ENCODE data around the gene OSGIN1. TPM values are rescaled to one million over a fixed set of nuclear protein-coding genes. Genes with fewer than 3 reads are reported as not detected.

OSGIN1 gene, protein sequence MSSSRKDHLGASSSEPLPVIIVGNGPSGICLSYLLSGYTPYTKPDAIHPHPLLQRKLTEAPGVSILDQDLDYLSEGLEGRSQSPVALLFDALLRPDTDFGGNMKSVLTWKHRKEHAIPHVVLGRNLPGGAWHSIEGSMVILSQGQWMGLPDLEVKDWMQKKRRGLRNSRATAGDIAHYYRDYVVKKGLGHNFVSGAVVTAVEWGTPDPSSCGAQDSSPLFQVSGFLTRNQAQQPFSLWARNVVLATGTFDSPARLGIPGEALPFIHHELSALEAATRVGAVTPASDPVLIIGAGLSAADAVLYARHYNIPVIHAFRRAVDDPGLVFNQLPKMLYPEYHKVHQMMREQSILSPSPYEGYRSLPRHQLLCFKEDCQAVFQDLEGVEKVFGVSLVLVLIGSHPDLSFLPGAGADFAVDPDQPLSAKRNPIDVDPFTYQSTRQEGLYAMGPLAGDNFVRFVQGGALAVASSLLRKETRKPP
- under 1 TPM; 0.24 to 0.26 TPM for total RNA-seq

DNA sequence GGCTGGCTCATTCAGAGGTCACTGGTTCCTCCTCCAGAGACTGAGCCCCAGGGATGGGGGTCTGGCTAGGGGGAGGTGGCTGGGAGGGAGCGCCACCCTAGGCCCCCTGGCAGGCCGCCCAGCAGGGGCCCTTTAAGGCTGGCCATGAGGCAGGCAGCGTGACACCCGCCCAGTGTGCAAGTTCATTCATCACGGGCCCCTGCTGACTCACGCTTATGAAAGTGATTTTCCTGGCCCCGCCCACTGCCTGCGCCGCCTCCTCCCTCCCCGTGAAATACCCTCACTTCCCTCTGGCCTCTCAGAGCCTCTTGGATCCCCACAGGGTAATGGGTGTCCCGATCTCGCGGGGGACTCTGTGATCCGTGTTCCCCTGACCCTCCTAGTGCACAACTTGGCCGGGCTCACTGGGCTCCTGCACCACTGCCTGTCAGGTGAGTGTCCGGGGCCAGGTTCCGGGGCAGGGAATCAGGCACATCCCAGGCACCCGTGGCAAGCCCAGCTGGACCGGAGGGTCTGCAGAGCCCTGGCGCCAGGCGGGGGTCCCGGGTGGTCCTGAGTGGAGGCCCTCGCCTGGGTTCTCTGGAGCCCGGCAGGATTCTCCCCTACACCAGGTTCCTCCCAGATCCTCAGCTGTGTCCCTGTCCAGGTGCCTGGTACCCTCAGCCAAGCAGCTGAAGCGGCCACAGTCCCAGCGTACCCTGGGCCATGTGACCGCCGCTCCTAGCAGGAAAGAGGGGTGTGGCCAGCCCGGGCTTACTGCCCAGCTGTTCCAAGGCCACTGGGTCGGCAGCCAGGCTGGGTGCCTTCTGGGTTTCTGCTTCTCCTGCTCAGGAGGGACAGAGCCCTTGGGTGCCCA, at the start of gene OSGIN1:
Gene OSGIN1 (plus strand): TSS at position 301 of the 856 bp plus-strand sequence. CDS start 4,432 bp downstream, outside the sequence.
- Mint-ChIP-seq H3K27me3 (ENCODE audit: low read depth) (peaks cover 5% of the 10 kb centered on the region), H3K36me3 (ENCODE audit: low read depth) (no peaks in the 10 kb centered on the region), H3K4me3 (peak within 1 kb of the TSS; percentile 48), H3K27ac (no peak within 1 kb of the TSS), H3K4me1 (ENCODE audit: low read depth) (peaks cover 11% of the 10 kb centered on the region), H3K9me3 (ENCODE audit: insufficient read depth) (no peaks in the 10 kb centered on the region)
- peak; percentile 84 for ATAC-seq
- peak; percentile 78 for DNase-seq
- POLR2A ChIA-PET, result interaction anchor here (1.4 kb wide), 1 partner anchor 164 kb away, joined by 3 read pairs; the partner anchor contains the start of gene MBTPS1
- CTCF ChIA-PET, result interaction anchor here (0.7 to 2.2 kb wide), 16 partner anchors 9 to 234 kb away, joined by 3 to 13 read pairs (median 4); partner anchors contain the start of genes MBTPS1 and TAF1C

DNA sequence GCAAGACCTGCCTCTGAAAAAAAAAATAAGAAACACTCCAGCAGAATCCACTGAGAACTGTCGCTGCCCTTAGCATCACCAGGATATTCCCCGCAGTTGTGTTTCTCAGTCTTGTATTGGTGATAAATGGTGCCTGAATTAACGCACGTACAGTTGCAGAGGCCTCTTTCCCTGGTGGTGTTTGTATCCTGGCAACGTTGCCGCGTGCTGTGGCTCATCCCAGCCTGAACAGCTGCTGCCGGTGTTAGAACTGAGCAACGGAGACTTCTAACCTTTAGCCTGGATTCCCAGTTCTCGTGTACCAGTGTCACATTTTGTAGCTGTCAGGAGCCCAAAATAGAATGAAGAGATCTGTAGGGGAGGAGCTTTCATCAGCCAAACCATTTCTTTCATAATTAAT, 49.3 kb upstream of the OSGIN1 start:
- peaks cover 17% of the 10 kb centered on the region for H3K4me1 Mint-ChIP-seq (ENCODE audit: low read depth)
- POLR2A ChIA-PET, result no interaction called here

DNA sequence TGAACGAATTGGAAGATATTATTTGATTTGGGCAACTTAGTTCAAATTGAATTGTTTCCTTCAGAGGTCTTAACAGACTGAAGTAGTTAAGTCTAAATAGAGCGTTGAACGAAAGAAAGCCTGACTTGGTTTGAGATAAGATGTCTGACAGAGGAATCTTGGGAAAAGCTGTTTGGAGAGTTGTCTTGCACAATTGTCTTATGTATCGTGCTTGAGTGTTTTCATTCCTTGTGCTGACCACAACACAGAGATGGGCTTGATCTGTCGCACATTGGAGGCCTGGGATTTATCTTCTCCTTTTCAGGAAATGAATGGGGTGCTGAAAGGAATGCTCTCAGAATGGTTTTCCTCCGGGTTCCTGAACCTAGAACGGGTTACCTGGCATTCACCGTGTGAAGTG, 46.4 kb upstream of the OSGIN1 start:
- peaks cover 4% of the 10 kb centered on the region for H3K4me1 Mint-ChIP-seq (ENCODE audit: low read depth)
- peaks cover 4% of the 10 kb centered on the region for H3K36me3 Mint-ChIP-seq (ENCODE audit: low read depth)
- no peak for DNase-seq
- H3K9me3 Mint-ChIP-seq (ENCODE audit: insufficient read depth), result no peaks in the 10 kb centered on the region
- no peak overlapping the region for H3K4me3 Mint-ChIP-seq
- ChIA-PET CTCF (no interaction called here), POLR2A (no interaction called here)
- no peak for ATAC-seq
- no peak overlapping the region for H3K27ac Mint-ChIP-seq
- H3K27me3 Mint-ChIP-seq (ENCODE audit: low read depth), result no peaks in the 10 kb centered on the region

More for the DNA sequence above, 49.3 kb upstream of the OSGIN1 start:
- DNase-seq (no peak), ATAC-seq (no peak)
- Mint-ChIP-seq H3K27me3 (ENCODE audit: low read depth) (no peaks in the 10 kb centered on the region), H3K9me3 (ENCODE audit: insufficient read depth) (no peaks in the 10 kb centered on the region), H3K27ac (no peak overlapping the region), H3K36me3 (ENCODE audit: low read depth) (peaks cover 4% of the 10 kb centered on the region), H3K4me3 (no peak overlapping the region)
- CTCF ChIA-PET, result no interaction called here

DNA sequence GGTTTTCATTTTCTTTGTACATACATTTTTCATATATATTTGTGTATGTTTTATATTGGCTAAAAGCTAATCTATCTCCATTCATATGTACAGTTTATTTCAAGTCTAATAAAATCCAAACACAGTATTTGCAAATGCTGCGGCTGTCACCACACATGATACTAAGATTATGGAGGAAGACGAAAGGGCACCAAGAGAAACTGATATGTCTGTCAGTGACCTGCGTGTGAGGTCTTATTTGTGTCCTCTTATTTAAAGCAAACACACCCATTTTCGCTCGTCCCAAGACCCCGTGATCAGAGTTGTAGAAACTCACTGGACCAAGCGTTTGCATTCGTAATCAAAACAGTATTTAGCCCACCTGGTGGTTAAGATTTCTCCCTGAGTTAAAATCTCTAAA, 45.9 kb upstream of the OSGIN1 start:
- ChIA-PET CTCF (no interaction called here), POLR2A (no interaction called here)
- no peaks in the 10 kb centered on the region for H3K27me3 Mint-ChIP-seq (ENCODE audit: low read depth)
- H3K4me1 Mint-ChIP-seq (ENCODE audit: low read depth), result peaks cover 4% of the 10 kb centered on the region
- H3K4me3 Mint-ChIP-seq, result no peak overlapping the region
- DNase-seq, result no peak
- H3K9me3 Mint-ChIP-seq (ENCODE audit: insufficient read depth), result no peaks in the 10 kb centered on the region
- ATAC-seq, result no peak
- no peak overlapping the region for H3K27ac Mint-ChIP-seq
- peaks cover 4% of the 10 kb centered on the region for H3K36me3 Mint-ChIP-seq (ENCODE audit: low read depth)

DNA sequence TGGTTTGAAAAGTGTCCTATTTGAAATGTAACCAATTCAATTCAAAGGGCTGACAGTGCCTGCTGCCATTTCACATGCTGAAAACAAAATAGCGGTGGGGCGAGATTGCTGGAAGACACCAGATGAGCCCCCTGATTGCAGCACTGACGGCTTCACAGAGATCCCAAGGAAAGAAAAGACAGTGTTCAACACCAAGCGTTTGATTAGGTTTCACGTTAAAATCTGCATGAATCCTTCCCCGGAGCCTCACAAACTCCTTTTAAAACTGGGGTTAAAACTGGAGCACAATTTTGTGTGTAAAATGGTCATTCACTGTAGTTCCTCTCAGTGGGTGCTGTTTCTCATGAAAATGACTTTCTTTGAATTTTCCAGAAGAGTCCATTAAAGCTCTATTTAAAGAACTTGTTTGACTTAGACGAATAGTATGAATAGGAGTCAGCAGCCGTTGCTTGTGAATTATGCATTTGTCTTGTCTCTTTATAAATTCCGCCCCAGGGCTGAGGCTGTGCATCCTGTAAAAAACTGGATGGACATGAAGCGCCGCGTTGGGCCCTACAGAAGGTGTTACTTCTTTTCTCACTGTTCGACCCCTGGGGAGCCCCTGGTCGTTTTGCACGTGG, 45.3 kb upstream of the OSGIN1 start:
- ATAC-seq (no peak), DNase-seq (no peak)
- Mint-ChIP-seq H3K9me3 (ENCODE audit: insufficient read depth) (no peaks in the 10 kb centered on the region), H3K4me1 (ENCODE audit: low read depth) (peaks cover 1% of the 10 kb centered on the region), H3K27ac (no peak overlapping the region), H3K27me3 (ENCODE audit: low read depth) (no peaks in the 10 kb centered on the region), H3K36me3 (ENCODE audit: low read depth) (peaks cover 4% of the 10 kb centered on the region), H3K4me3 (no peak overlapping the region)
- ChIA-PET POLR2A (no interaction called here), CTCF (no interaction called here)

DNA sequence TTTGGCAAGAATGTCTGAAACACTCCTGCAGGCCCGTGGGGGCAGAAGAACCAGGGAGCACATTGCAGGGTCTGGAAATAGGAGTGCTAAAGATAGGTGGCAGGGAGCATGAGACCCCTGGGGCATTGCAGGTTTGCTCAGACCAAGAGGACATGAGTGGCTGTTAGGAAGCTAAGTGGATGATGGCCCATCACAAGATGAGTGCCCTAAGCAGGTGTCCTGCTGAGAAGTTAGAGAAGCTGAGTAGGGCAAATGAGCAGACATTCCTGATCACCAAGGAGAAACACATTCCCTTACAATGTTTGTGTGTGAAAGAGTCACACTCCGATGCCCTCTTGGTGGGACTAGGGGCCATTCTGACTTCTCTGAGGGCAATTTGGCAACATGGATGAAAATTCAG, 44.2 kb upstream of the OSGIN1 start:
- Mint-ChIP-seq H3K4me1 (ENCODE audit: low read depth) (no peaks in the 10 kb centered on the region), H3K36me3 (ENCODE audit: low read depth) (peaks cover 9% of the 10 kb centered on the region), H3K27me3 (ENCODE audit: low read depth) (no peaks in the 10 kb centered on the region), H3K9me3 (ENCODE audit: insufficient read depth) (no peaks in the 10 kb centered on the region), H3K4me3 (no peak overlapping the region), H3K27ac (no peak overlapping the region)
- no peak for ATAC-seq
- no peak for DNase-seq
- POLR2A ChIA-PET, result no interaction called here
- CTCF ChIA-PET, result no interaction called here

DNA sequence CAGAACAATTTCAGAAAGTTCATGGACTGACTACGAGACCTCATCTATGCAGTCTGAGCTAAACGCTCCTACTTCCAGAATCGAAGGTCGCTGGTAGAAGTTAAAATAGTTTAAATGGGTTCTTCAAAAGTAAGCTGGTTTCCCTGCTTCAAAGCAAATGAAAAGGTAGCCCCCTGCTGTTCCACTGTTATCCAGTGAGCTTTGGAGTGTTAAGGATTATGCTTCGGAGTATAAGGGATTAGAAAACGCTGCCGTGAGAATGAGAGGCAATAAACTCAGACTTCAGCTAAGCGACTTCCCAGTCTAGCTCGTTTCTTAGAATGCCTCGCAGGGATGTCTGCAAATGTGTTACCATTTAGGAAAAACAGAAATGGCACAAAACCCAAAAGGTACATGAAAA, 41.8 kb upstream of the OSGIN1 start:
- H3K36me3 Mint-ChIP-seq (ENCODE audit: low read depth), result peaks cover 16% of the 10 kb centered on the region
- ChIA-PET POLR2A (no interaction called here), CTCF (interaction anchor here (1.0 to 2.3 kb wide), 3 partner anchors 12 to 595 kb away, joined by 3 to 8 read pairs (median 3); partner anchors contain the start of gene MLYCD)
- no peaks in the 10 kb centered on the region for H3K27me3 Mint-ChIP-seq (ENCODE audit: low read depth)
- H3K9me3 Mint-ChIP-seq (ENCODE audit: insufficient read depth), result no peaks in the 10 kb centered on the region
- no peak overlapping the region for H3K27ac Mint-ChIP-seq
- H3K4me1 Mint-ChIP-seq (ENCODE audit: low read depth), result no peaks in the 10 kb centered on the region
- H3K4me3 Mint-ChIP-seq, result no peak overlapping the region
- no peak for ATAC-seq
- no peak for DNase-seq

DNA sequence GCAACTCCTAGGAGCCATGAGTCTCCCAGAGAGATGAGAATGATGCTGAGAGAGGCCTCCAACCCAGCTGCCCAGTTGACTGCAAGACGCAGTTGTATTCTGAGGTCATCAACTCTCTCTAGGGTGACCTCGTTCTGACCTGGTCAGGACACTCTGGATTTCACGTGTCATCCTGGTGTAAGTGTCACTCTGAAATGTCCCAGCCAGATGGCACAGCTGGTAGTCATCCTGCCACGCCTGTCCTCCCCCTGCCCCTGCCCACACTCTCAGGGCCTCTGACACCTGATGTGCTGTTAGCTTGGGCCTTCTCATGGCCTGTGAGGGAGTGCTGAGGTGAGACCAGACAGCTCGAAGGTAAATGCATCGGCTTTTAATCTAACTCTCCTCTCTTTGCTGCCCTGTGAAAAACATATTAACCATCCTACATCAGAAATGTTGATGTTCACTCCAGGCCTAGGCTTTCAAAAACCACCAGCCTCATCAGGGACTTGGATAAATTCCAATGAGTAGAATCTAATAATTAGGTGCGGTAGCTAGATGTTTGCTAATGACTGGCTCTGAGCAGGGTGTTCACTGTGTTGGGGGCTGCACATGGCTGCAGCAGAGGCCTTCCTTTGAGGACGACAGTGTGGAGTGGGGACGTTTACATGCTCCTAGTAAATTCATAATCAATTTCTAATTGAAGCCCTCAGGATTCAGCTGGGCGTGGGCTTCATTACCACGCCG, 40.4 kb upstream of the OSGIN1 start:
- H3K27ac Mint-ChIP-seq, result no peak overlapping the region
- ChIA-PET CTCF (interaction anchor here (1.1 kb wide), 1 partner anchor 15 kb away, joined by 3 read pairs; no protein-coding TSS in a partner anchor), POLR2A (no interaction called here)
- no peaks in the 10 kb centered on the region for H3K4me1 Mint-ChIP-seq (ENCODE audit: low read depth)
- DNase-seq (no peak), ATAC-seq (no peak)
- peaks cover 22% of the 10 kb centered on the region for H3K36me3 Mint-ChIP-seq (ENCODE audit: low read depth)
- no peaks in the 10 kb centered on the region for H3K9me3 Mint-ChIP-seq (ENCODE audit: insufficient read depth)
- no peak overlapping the region for H3K4me3 Mint-ChIP-seq
- no peaks in the 10 kb centered on the region for H3K27me3 Mint-ChIP-seq (ENCODE audit: low read depth)

DNA sequence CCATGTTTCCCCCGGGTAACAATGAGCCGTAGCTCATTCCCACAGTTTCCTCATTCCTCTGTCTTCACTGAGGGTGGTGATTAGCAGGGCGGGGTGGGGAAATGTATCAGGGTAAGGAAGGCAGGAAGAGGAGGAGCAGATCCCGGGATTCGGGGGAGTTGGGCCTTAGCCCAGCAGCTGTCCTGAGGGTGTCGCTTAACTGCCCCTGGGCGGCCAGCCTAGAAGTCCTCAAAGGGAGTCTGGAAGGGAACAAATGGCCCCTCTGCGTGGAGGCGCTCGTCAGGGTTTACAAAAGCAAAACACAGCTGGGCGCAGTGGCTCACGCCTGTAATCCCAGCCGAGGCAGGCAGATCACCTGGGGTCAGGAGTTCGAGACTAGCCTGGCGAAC, 39.8 kb upstream of the OSGIN1 start:
- Mint-ChIP-seq H3K4me3 (no peak overlapping the region), H3K36me3 (ENCODE audit: low read depth) (peaks cover 27% of the 10 kb centered on the region), H3K27ac (no peak overlapping the region), H3K27me3 (ENCODE audit: low read depth) (no peaks in the 10 kb centered on the region), H3K4me1 (ENCODE audit: low read depth) (no peaks in the 10 kb centered on the region), H3K9me3 (ENCODE audit: insufficient read depth) (no peaks in the 10 kb centered on the region)
- DNase-seq, result no peak
- ChIA-PET POLR2A (no interaction called here), CTCF (interaction anchor here (1.1 kb wide), 1 partner anchor 14 kb away, joined by 3 read pairs; no protein-coding TSS in a partner anchor)
- ATAC-seq, result no peak

DNA sequence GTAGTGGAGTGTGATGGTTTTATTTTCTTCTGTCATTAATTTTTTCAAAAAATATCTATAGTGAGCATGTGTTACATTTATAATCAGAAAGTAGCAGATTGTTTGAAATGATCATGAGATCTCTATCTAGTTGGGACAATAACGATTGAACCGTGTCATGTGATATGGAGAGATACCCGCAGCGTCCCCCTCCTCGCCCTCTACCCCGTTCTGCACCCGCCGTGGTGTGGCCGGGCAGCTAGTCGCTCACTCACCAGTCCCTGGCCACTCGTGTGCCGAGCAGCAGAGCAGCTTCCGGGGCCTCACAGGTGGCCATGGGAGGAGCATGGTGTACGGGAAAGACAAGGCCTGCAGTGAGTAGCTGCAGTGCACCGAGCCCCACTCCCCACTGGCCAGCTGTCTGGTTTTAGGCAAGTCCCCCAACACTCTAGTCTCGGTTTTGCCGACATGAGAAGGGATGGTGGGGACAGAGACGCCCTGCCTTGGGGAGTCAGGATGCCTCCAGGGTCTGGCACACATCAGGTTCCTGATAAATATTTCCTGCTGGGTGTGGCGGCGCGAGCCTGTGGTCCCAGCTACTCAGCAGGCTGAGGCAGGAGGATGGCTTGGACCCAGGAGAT, 38.8 kb upstream of the OSGIN1 start:
- DNase-seq, result no peak
- no peaks in the 10 kb centered on the region for H3K9me3 Mint-ChIP-seq (ENCODE audit: insufficient read depth)
- no peak overlapping the region for H3K27ac Mint-ChIP-seq
- H3K27me3 Mint-ChIP-seq (ENCODE audit: low read depth), result no peaks in the 10 kb centered on the region
- H3K36me3 Mint-ChIP-seq (ENCODE audit: low read depth), result peaks cover 35% of the 10 kb centered on the region
- ChIA-PET CTCF (interaction anchor here (1.4 kb wide), 1 partner anchor 13 kb away, joined by 3 read pairs; no protein-coding TSS in a partner anchor), POLR2A (no interaction called here)
- H3K4me1 Mint-ChIP-seq (ENCODE audit: low read depth), result no peaks in the 10 kb centered on the region
- ATAC-seq, result no peak
- no peak overlapping the region for H3K4me3 Mint-ChIP-seq

DNA sequence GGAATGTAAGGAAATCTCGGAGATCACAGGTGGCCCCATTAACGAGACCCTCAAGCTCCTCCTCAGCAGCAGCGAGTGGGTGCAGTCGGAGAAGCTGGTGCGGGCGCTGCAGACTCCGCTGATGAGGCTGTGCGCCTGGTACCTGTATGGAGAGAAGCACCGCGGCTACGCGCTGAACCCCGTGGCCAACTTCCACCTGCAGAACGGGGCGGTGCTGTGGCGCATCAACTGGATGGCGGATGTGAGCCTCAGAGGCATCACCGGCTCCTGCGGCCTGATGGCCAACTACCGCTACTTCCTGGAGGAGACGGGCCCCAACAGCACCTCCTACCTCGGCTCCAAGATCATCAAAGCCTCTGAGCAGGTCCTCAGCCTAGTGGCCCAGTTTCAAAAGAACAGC, 38.0 kb upstream of the OSGIN1 start:
- Mint-ChIP-seq H3K27ac (no peak overlapping the region), H3K27me3 (ENCODE audit: low read depth) (no peaks in the 10 kb centered on the region), H3K4me3 (no peak overlapping the region), H3K36me3 (ENCODE audit: low read depth) (peaks cover 40% of the 10 kb centered on the region), H3K9me3 (ENCODE audit: insufficient read depth) (no peaks in the 10 kb centered on the region), H3K4me1 (ENCODE audit: low read depth) (no peaks in the 10 kb centered on the region)
- no peak for ATAC-seq
- CTCF ChIA-PET, result interaction anchor here (1.4 kb wide), 1 partner anchor 12 kb away, joined by 3 read pairs; no protein-coding TSS in a partner anchor
- DNase-seq, result no peak
- POLR2A ChIA-PET, result no interaction called here

Data from activated CD8-positive, alpha-beta T cell treated with anti-CD3 and anti-CD28 coated beads, Interleukin-2, amount 10 ng/mL, durations not matched to agents 7 days and 5 days (primary cell).